HepG2 (cell line): ENCODE measurements around the gene HDGF. TPM values are rescaled to one million over a fixed set of nuclear protein-coding genes. Genes with fewer than 3 reads are reported as not detected.
A peak's percentile ranks its signal among the peaks of the same experiment; 100 is the strongest.

Experiments
- CENPBD1 ChIP-seq: sonication (generic); formaldehyde crosslinking; IDR thresholded peaks from 2 replicates; pipeline ENCODE4 v1.8.0; 2022; ENCODE audit warnings: missing genetic modification reagents, low read depth, mild to moderate bottlenecking, borderline replicate concordance
- FOSL2 ChIP-seq: sonication (generic); formaldehyde crosslinking; IDR thresholded peaks from 2 replicates; pipeline ENCODE4 v1.4.0; 2020; ENCODE audit warnings: missing genetic modification reagents
- KDM6A ChIP-seq: IDR thresholded peaks from 2 replicates; pipeline ENCODE4 v1.6.1; 2016; ENCODE audit warnings: low read depth
- KLF11 ChIP-seq: IDR thresholded peaks from 2 replicates; pipeline ENCODE4 v1.6.1; 2016; ENCODE audit warnings: missing compliant biosample characterization
- MAX ChIP-seq: IDR thresholded peaks from 2 replicates; pipeline ENCODE4 v1.6.1; 2012; ENCODE audit warnings: inconsistent platforms
- NCOR1 ChIP-seq: fragments of 200-600 bp; sonication (generic); IDR thresholded peaks from 2 replicates; pipeline ENCODE4 v1.7.0; 2017; ENCODE audit warnings: antibody characterized with exemption, low read length, borderline replicate concordance
- NR0B2 ChIP-seq: sonication (generic); formaldehyde crosslinking; IDR thresholded peaks from 2 replicates; pipeline ENCODE4 v1.4.0; 2020; ENCODE audit warnings: mild to moderate bottlenecking, missing genetic modification reagents
- PATZ1 ChIP-seq: sonication (generic); formaldehyde crosslinking; IDR thresholded peaks from 2 replicates; pipeline ENCODE4 v1.4.0; 2020; ENCODE audit warnings: missing genetic modification reagents
- PAX8 ChIP-seq: sonication (generic); formaldehyde crosslinking; IDR thresholded peaks from 2 replicates; pipeline ENCODE4 v1.8.0; 2022; ENCODE audit warnings: mild to moderate bottlenecking, missing genetic modification reagents, borderline replicate concordance
- PHF8 ChIP-seq: sonication (generic); formaldehyde crosslinking; IDR thresholded peaks from 2 replicates; pipeline ENCODE4 v1.5.0; 2020; ENCODE audit warnings: missing genetic modification reagents
- PLRG1 ChIP-seq: fragments of 450-650 bp; conservative IDR thresholded peaks from 2 replicates; pipeline ENCODE4 v1.6.1; 2016
- TFDP1 ChIP-seq: IDR thresholded peaks from 2 replicates; pipeline ENCODE4 v1.6.1; 2016; ENCODE audit warnings: missing compliant biosample characterization, missing genetic modification reagents, borderline replicate concordance
- ZBTB34 ChIP-seq: sonication (generic); formaldehyde crosslinking; IDR thresholded peaks from 2 replicates; pipeline ENCODE4 v1.8.0; 2022; ENCODE audit warnings: mild to moderate bottlenecking, missing genetic modification reagents
- ZNF256 ChIP-seq: sonication (generic); formaldehyde crosslinking; conservative IDR thresholded peaks from 2 replicates; pipeline ENCODE4 v1.4.0; 2020; ENCODE audit warnings: missing genetic modification reagents
- ZNF33A ChIP-seq: sonication (generic); formaldehyde crosslinking; IDR thresholded peaks from 2 replicates; pipeline ENCODE4 v1.5.1; 2020; ENCODE audit warnings: missing genetic modification reagents, mild to moderate bottlenecking, moderate library complexity, borderline replicate concordance
- ZNF501 ChIP-seq: sonication (generic); formaldehyde crosslinking; IDR thresholded peaks from 2 replicates; pipeline ENCODE4 v1.5.1; 2020; ENCODE audit warnings: mild to moderate bottlenecking, moderate library complexity, missing genetic modification reagents
- ZNF747 ChIP-seq: sonication (generic); formaldehyde crosslinking; IDR thresholded peaks from 2 replicates; pipeline ENCODE4 v1.8.1; 2023; ENCODE audit warnings: missing genetic modification reagents, mild to moderate bottlenecking, borderline replicate concordance
- ZSCAN25 ChIP-seq: sonication (generic); formaldehyde crosslinking; IDR thresholded peaks from 2 replicates; pipeline ENCODE4 v1.8.0; 2022; ENCODE audit warnings: mild to moderate bottlenecking, missing genetic modification reagents
- ZUFSP ChIP-seq: sonication (generic); formaldehyde crosslinking; IDR thresholded peaks from 2 replicates; pipeline ENCODE4 v1.9.0; 2021; ENCODE audit warnings: missing genetic modification reagents, mild to moderate bottlenecking, borderline replicate concordance
- polyA plus RNA-seq, 8 experiments: library from polyadenylated mRNA; depleted of rRNA in 3 of 8; stranded (reverse) in 7 of 8; unstranded in 1 of 8; fragments of >200 nt; fragmentation: Illumina TruSeq in 4 of 8; extraction: Trizol in 4 of 8; gene quantifications; 2 replicates each; pipeline versions ENCODE4 v1.2.1 to v1.2.3, GENCODE V29; 2011 to 2016; ENCODE audit warnings: low read depth in 4 of 8, missing spikeins in 1 of 8, mixed read lengths in 1 of 8; ENCODE audit not compliant: insufficient read depth in 1 of 8
- total RNA-seq, 5 experiments: library from RNA; depleted of rRNA; stranded (reverse); fragments of >200 nt; fragmentation: Illumina TruSeq; extraction: Trizol; gene quantifications; 2 replicates each; pipeline ENCODE4 v1.2.3, GENCODE V29; 2016; ENCODE audit warnings: low read depth in 1 of 5

Gene HDGF
- total and polyA plus RNA-seq, 2 of the 13 experiments (the other 11 are each of a cell fraction or from before 2014, with no cell fraction given), result 156 to 196 TPM

GRCh38 chr1:156748670-156749418, 2.6 kb downstream of the HDGF start (continued):
- TF ChIP-seq NR0B2 (CRISPR knock-in tag), result no peak
- no peak for TF ChIP-seq ZBTB34 (CRISPR knock-in tag)
- TF ChIP-seq ZNF33A (CRISPR knock-in tag), result no peak
- 0 out of 2 replicates have a peak, but pooled peaks have one; percentile 48 for TF ChIP-seq ZNF501
- no peak for TF ChIP-seq TFDP1 (CRISPR knock-in tag)
- TF ChIP-seq PLRG1, result no peak
- peak; percentile 17; the same call in 1 of the 2 replicates for TF ChIP-seq FOSL2 (CRISPR knock-in tag)
- TF ChIP-seq MAX, result peak; percentile 3; the same call in 1 of the 2 replicates
- TF ChIP-seq KLF11 (CRISPR knock-in tag), result no peak
- TF ChIP-seq CENPBD1 (CRISPR knock-in tag), result no peak
- no peak for TF ChIP-seq NCOR1
- no peak for TF ChIP-seq PAX8 (CRISPR knock-in tag)
- no peak; the same call in 1 of the 2 replicates for TF ChIP-seq ZNF747 (CRISPR knock-in tag)
- TF ChIP-seq ZSCAN25, result no peak
- TF ChIP-seq ZUFSP (CRISPR knock-in tag), result no peak
- TF ChIP-seq PHF8 (CRISPR knock-in tag), result peak; percentile 39; the same call in 1 of the 2 replicates
- peak; percentile 13; the same call in 1 of the 2 replicates for TF ChIP-seq PATZ1 (CRISPR knock-in tag)
- TF ChIP-seq KDM6A (CRISPR knock-in tag), result no peak
- TF ChIP-seq ZNF256 (CRISPR knock-in tag), result no peak
